Tibial nerve (tissue), 3 donors: ENCODE results near the gene CGREF1.

Source experiments
- CTCF ChIP-seq, 5 experiments: fragments of 200-600 bp in 3 of 5; fragments of 450-650 bp in 2 of 5; sonication (generic) in 3 of 5; IDR thresholded peaks; one replicate each; pipeline ENCODE4 v1.5.1; 2016 to 2019; ENCODE audit warnings: antibody characterized with exemption in 5 of 5, mild to moderate bottlenecking in 3 of 5, moderate library complexity in 2 of 5
- POLR2A ChIP-seq, 2 donors: fragments of 450-650 bp; IDR thresholded peaks; one replicate each; pipeline ENCODE4 v1.6.1; 2017; ENCODE audit warnings: antibody characterized with exemption in 2 of 2, mild to moderate bottlenecking in 2 of 2, moderate library complexity in 2 of 2

- TF ChIP-seq CTCF (IDR thresholded peaks at IDR 0.05) (no peak), POLR2A (IDR thresholded peaks at IDR 0.05) (no peak)
These were observed 46.0 kb downstream of the CGREF1 start for GRCh38 chr2:27072920-27073319.
